ENCODE data around the gene PICALM. TPM values are rescaled to one million over a fixed set of nuclear protein-coding genes. Genes with fewer than 3 reads are reported as not detected.

The PICALM gene
- total and polyA plus RNA-seq, 2 of the 8 experiments (the other 6 are each of a cell fraction or from before 2014, with no cell fraction given), result 69.4 to 71.3 TPM

- Histone ChIP-seq H2AK5ac (ENCODE audit: low read depth, low read length) (no peak overlapping the region), H3K79me2 (ENCODE audit: control insufficient read depth in 1 of 2, insufficient read depth in 2 of 2, low read length in 2 of 2) (no peaks in the 10 kb centered on the region), H2BK120ac (replicated peaks; ENCODE audit: low read depth, low read length) (no peak overlapping the region), H4K20me1 (replicated peaks in 1 of 2; ENCODE audit: control insufficient read depth in 1 of 2, insufficient read depth in 2 of 2, low read length in 2 of 2) (no peaks in the 10 kb centered on the region), H3K23ac (ENCODE audit: insufficient read length) (no peak overlapping the region), H3K14ac (ENCODE audit: insufficient read length) (no peak overlapping the region), H2AFZ (ENCODE audit: low read length) (no peak overlapping the region), H3K36me3 (ENCODE audit: control insufficient read depth in 2 of 4, insufficient read depth in 4 of 4, low read length in 3 of 4) (no peaks in the 10 kb centered on the region), H3K9me3 (ENCODE audit: insufficient read depth in 2 of 2, low read depth in 1 of 2, low read length in 1 of 2) (no peaks in the 10 kb centered on the region; a peak in 1 of 4 replicates), H3K23me2 (ENCODE audit: low read depth, low read length) (no peaks in the 10 kb centered on the region), H2BK12ac (ENCODE audit: low read depth, low read length) (no peak overlapping the region), H2BK20ac (ENCODE audit: low read length) (no peak overlapping the region), H3K4me1 (replicated peaks in 1 of 4; ENCODE audit: control insufficient read depth in 3 of 4, insufficient read depth in 4 of 4, low read length in 3 of 4) (no peaks in the 10 kb centered on the region), H3K56ac (replicated peaks; ENCODE audit: insufficient read length, low read depth, low read length) (no peak overlapping the region), H3K4ac (replicated peaks; ENCODE audit: insufficient read length, low read depth, low read length) (no peak overlapping the region), H4K91ac (replicated peaks; ENCODE audit: insufficient read length, low read length) (no peak overlapping the region), H3K27me3 (replicated peaks in 1 of 4; ENCODE audit: control insufficient read depth in 3 of 4, extremely low read depth in 1 of 4, insufficient read depth in 3 of 4, low read length in 3 of 4) (no peaks in the 10 kb centered on the region), H3K27ac (ENCODE audit: low read depth, low read length) (no peak overlapping the region), H3K4me3 (ENCODE audit: extremely low read depth in 1 of 4, insufficient read depth in 2 of 4, low read depth in 3 of 4, low read length in 4 of 4) (no peak overlapping the region), H3K9ac (replicated peaks in 1 of 4; ENCODE audit: extremely low read depth in 1 of 4, low read depth in 3 of 4, low read length in 3 of 4) (no peak overlapping the region), H2BK5ac (ENCODE audit: low read depth, low read length) (no peak overlapping the region), H4K8ac (ENCODE audit: extremely low read depth, insufficient read depth, low read length) (no peak overlapping the region), H3K18ac (ENCODE audit: extremely low read depth, low read length) (no peak overlapping the region), H3K4me2 (ENCODE audit: insufficient read depth in 1 of 2, low read depth in 2 of 2, low read length in 2 of 2) (no peak overlapping the region), H3K79me1 (ENCODE audit: low read depth, low read length) (no peaks in the 10 kb centered on the region), H2BK15ac (ENCODE audit: low read length) (no peak overlapping the region), H4K5ac (ENCODE audit: insufficient read length, low read depth, low read length) (no peak overlapping the region)
- CTCF ChIA-PET (ENCODE audit: partially characterized antibody), result interaction anchor here (0.8 to 2.1 kb wide), 8 partner anchors 13 to 353 kb away, joined by 3 to 5 read pairs (median 4); no protein-coding TSS in a partner anchor
- 0 out of 2 replicates have a peak, but pooled peaks have one; percentile 19 for TF ChIP-seq YY1 (IDR thresholded peaks at IDR 0.05; ENCODE audit: low read depth, low read length)
- TF ChIP-seq ATF2 (IDR thresholded peaks at IDR 0.05; ENCODE audit: low read length), result no peak
- TF ChIP-seq CTCF (IDR thresholded peaks at IDR 0.05; ENCODE audit: control extremely low read depth in 1 of 3, insufficient read depth in 1 of 3, low read depth in 1 of 3, low read length in 3 of 3), result peak; percentile 69 to 77 (median 71)
- peak; percentile 89 for TF ChIP-seq RAD21 (IDR thresholded peaks at IDR 0.05 in 1 of 2, conservative IDR thresholded peaks at IDR 0.05 in 1 of 2; ENCODE audit: low read depth in 2 of 2, low read length in 2 of 2)
- FAIRE-seq, result peak; percentile 84
- 77% methylated on average over 6 of the region's 6 CpGs; no CpG with 5 or more reads in 1 of the 2 experiments for WGBS, 2 experiments (ENCODE audit: extremely low coverage in 1 of 2, insufficient coverage in 1 of 2, insufficient read length in 1 of 2, insufficient replicate concordance in 2 of 2, low coverage in 1 of 2, low lambda C conversion rate in 2 of 2, missing lambda C conversion rate in 1 of 2)
- POLR2A ChIA-PET (ENCODE audit: partially characterized antibody), result no interaction called here
- peak; percentile 29 to 58 for DNase-seq (ENCODE audit: low read depth in 1 of 2, low spot score in 2 of 2)
Observed at GRCh38 chr11:85941380-85941973, 127.4 kb downstream of the PICALM start.

Data from H1 (cell line).